Ishikawa (cell line): ENCODE measurements around the gene CNPY3.

Experiments used
- CREB1 ChIP-seq: IDR thresholded peaks from 2 replicates; pipeline ENCODE4 v1.6.1; 2012; ENCODE audit warnings: low read depth
- EGR1 ChIP-seq: IDR thresholded peaks from 2 replicates; pipeline ENCODE4 v1.6.1; 2012
- EP300 ChIP-seq: IDR thresholded peaks from 2 replicates; pipeline ENCODE4 v1.6.1; 2012; ENCODE audit warnings: borderline replicate concordance
- FOXM1 ChIP-seq: IDR thresholded peaks from 2 replicates; pipeline ENCODE4 v1.6.1; 2012; ENCODE audit warnings: low read depth, borderline replicate concordance
- NFIC ChIP-seq: IDR thresholded peaks from 2 replicates; pipeline ENCODE4 v1.6.1; 2012
- RAD21 ChIP-seq: IDR thresholded peaks from 2 replicates; pipeline ENCODE4 v1.6.1; 2012; ENCODE audit warnings: low read depth
- TCF12 ChIP-seq: IDR thresholded peaks from 2 replicates; pipeline ENCODE4 v1.6.1; 2012; ENCODE audit warnings: low read depth
- ZBTB7A ChIP-seq: IDR thresholded peaks from 2 replicates; pipeline ENCODE4 v1.6.1; 2012; ENCODE audit warnings: low read depth
- TF ChIP-seq, protein P1 (sequence below): IDR thresholded peaks from 2 replicates; pipeline ENCODE4 v1.6.1; 2012; ENCODE audit warnings: low read depth, mild to moderate bottlenecking
- TF ChIP-seq, protein P2 (sequence below): IDR thresholded peaks from 2 replicates; pipeline ENCODE4 v1.6.1; 2012

DNA sequence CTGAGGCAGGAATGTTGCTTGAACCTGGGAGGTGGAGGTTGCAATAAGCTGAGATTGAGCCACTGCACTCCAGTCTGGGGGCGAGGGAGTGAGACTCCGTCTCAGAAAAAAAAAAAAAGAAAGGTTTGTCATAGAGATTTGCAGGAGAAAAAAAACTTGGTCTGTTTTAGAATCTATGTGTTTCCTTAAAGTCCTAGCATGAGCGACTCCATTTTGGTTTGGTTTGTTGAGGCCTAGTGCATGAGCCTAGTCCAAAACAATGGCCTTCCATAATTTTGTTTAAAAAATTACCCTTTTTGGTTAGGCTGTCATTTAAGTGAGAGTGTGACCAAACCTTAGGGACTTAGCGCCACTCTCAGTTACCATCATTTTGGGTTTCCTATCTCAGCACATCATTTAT is 23.1 kb downstream of the CNPY3 start:
- TF ChIP-seq NFIC (no peak), CREB1 (no peak), EP300 (no peak), TCF12 (no peak), EGR1 (no peak), ZBTB7A (no peak), FOXM1 (no peak), RAD21 (no peak)
- TF ChIP-seq, protein P1, sequence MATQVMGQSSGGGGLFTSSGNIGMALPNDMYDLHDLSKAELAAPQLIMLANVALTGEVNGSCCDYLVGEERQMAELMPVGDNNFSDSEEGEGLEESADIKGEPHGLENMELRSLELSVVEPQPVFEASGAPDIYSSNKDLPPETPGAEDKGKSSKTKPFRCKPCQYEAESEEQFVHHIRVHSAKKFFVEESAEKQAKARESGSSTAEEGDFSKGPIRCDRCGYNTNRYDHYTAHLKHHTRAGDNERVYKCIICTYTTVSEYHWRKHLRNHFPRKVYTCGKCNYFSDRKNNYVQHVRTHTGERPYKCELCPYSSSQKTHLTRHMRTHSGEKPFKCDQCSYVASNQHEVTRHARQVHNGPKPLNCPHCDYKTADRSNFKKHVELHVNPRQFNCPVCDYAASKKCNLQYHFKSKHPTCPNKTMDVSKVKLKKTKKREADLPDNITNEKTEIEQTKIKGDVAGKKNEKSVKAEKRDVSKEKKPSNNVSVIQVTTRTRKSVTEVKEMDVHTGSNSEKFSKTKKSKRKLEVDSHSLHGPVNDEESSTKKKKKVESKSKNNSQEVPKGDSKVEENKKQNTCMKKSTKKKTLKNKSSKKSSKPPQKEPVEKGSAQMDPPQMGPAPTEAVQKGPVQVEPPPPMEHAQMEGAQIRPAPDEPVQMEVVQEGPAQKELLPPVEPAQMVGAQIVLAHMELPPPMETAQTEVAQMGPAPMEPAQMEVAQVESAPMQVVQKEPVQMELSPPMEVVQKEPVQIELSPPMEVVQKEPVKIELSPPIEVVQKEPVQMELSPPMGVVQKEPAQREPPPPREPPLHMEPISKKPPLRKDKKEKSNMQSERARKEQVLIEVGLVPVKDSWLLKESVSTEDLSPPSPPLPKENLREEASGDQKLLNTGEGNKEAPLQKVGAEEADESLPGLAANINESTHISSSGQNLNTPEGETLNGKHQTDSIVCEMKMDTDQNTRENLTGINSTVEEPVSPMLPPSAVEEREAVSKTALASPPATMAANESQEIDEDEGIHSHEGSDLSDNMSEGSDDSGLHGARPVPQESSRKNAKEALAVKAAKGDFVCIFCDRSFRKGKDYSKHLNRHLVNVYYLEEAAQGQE = no peak
- TF ChIP-seq, protein P2, sequence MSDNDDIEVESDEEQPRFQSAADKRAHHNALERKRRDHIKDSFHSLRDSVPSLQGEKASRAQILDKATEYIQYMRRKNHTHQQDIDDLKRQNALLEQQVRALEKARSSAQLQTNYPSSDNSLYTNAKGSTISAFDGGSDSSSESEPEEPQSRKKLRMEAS = no peak
